ENCODE data around the gene TRIO.

GRCh38 chr5:14367364-14367763 lies 224.2 kb downstream of the TRIO start:
- TF ChIP-seq, protein P1, sequence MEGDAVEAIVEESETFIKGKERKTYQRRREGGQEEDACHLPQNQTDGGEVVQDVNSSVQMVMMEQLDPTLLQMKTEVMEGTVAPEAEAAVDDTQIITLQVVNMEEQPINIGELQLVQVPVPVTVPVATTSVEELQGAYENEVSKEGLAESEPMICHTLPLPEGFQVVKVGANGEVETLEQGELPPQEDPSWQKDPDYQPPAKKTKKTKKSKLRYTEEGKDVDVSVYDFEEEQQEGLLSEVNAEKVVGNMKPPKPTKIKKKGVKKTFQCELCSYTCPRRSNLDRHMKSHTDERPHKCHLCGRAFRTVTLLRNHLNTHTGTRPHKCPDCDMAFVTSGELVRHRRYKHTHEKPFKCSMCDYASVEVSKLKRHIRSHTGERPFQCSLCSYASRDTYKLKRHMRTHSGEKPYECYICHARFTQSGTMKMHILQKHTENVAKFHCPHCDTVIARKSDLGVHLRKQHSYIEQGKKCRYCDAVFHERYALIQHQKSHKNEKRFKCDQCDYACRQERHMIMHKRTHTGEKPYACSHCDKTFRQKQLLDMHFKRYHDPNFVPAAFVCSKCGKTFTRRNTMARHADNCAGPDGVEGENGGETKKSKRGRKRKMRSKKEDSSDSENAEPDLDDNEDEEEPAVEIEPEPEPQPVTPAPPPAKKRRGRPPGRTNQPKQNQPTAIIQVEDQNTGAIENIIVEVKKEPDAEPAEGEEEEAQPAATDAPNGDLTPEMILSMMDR (IDR thresholded peaks at IDR 0.05): no peak
- no peak for TF ChIP-seq POLR2A (IDR thresholded peaks at IDR 0.05)
